Stimulated activated naive CD8-positive, alpha-beta T cell treated with anti-CD3 and anti-CD28 coated beads, Interleukin-15, Interleukin-2, amounts not matched to agents 100 U/mL and 50 U/mL, for 24 hours (primary cell): Measurements from ENCODE around the gene ENOX1.

Experiments
- ATAC-seq: fragments of 150-1000 bp; cut with Tn5 transposase; one replicate; pipeline ENCODE4 v1.10.0; 2021
- DNase-seq: peaks from one replicate; pipeline ENCODE4 v3.0.0; 2021

Gene ENOX1

GRCh38 chr13:43785650-43786471, 911 bp downstream of the ENOX1 start:
- DNase-seq (peak; percentile 26), ATAC-seq (peak; percentile 47)

- no peak for ATAC-seq
- DNase-seq: no peak
These were observed 1.5 kb downstream of the ENOX1 start for GRCh38 chr13:43785261-43785649.

GRCh38 chr13:43784496-43784895, 2.3 kb downstream of the ENOX1 start:
- no peak for DNase-seq
- ATAC-seq: no peak

GRCh38 chr13:43783820-43784219, 3.0 kb downstream of the ENOX1 start:
- DNase-seq (no peak), ATAC-seq (no peak)

GRCh38 chr13:43782686-43783085, 4.1 kb downstream of the ENOX1 start:
- DNase-seq (no peak), ATAC-seq (no peak)

GRCh38 chr13:43780666-43781065, 6.1 kb downstream of the ENOX1 start:
- ATAC-seq (no peak), DNase-seq (no peak)

GRCh38 chr13:43776501-43777079, 10.2 kb downstream of the ENOX1 start:
- ATAC-seq (no peak), DNase-seq (no peak)

GRCh38 chr13:43776006-43776405, 10.8 kb downstream of the ENOX1 start:
- DNase-seq: no peak
- no peak for ATAC-seq

GRCh38 chr13:43773602-43774001, 13.2 kb downstream of the ENOX1 start:
- no peak for ATAC-seq

GRCh38 chr13:43770871-43771270, 15.9 kb downstream of the ENOX1 start:
- ATAC-seq (no peak), DNase-seq (no peak)

More at GRCh38 chr13:43773602-43774001, 13.2 kb downstream of the ENOX1 start:
- DNase-seq: no peak

- no peak for DNase-seq
- no peak for ATAC-seq
These were observed 17.2 kb downstream of the ENOX1 start for GRCh38 chr13:43769529-43769928.

- ATAC-seq (no peak), DNase-seq (no peak)
These were observed 19.3 kb downstream of the ENOX1 start for GRCh38 chr13:43767341-43767931.

- DNase-seq: no peak
- no peak for ATAC-seq
These were observed 20.0 kb downstream of the ENOX1 start for GRCh38 chr13:43766725-43767124.

GRCh38 chr13:43764349-43764748, 22.4 kb downstream of the ENOX1 start:
- DNase-seq (no peak), ATAC-seq (no peak)

GRCh38 chr13:43763143-43763759, 23.5 kb downstream of the ENOX1 start:
- no peak for ATAC-seq
- DNase-seq: no peak

- ATAC-seq: no peak
- DNase-seq: no peak
These were observed 25.0 kb downstream of the ENOX1 start for GRCh38 chr13:43761616-43762315.

- ATAC-seq: no peak
- DNase-seq: no peak
These were observed 26.5 kb downstream of the ENOX1 start for GRCh38 chr13:43760257-43760656.

- ATAC-seq: no peak
- DNase-seq: no peak
These were observed 27.9 kb downstream of the ENOX1 start for GRCh38 chr13:43758834-43759233.

- ATAC-seq: no peak
These were observed 29.5 kb downstream of the ENOX1 start for GRCh38 chr13:43757266-43757665.

GRCh38 chr13:43755844-43756243, 30.9 kb downstream of the ENOX1 start:
- ATAC-seq (no peak), DNase-seq (no peak)

More at GRCh38 chr13:43757266-43757665, 29.5 kb downstream of the ENOX1 start:
- DNase-seq: no peak

- DNase-seq (no peak), ATAC-seq (no peak)
These were observed 35.1 kb downstream of the ENOX1 start for GRCh38 chr13:43751624-43752023.

- ATAC-seq: no peak
These were observed 37.3 kb downstream of the ENOX1 start for GRCh38 chr13:43749503-43749902.

More at GRCh38 chr13:43749503-43749902, 37.3 kb downstream of the ENOX1 start:
- DNase-seq: no peak
